Calu3 (cell line): ENCODE results near the gene GPATCH1. TPM values are rescaled to one million over a fixed set of nuclear protein-coding genes. Genes with fewer than 3 reads are reported as not detected.

Source experiments
- BruUV-seq: library from RNA; stranded (reverse); fragments of 400-500 nt; replicated peaks from 2 replicates; lab custom pipeline; 2021; lab: Mats Ljungman, UMichigan
- CTCF ChIA-PET: fragments of 300-600 bp; sonication (Branson Sonifier 250); formaldehyde crosslinking; loops from one replicate; lab custom pipeline; 2022; ENCODE audit warnings: antibody characterized with exemption; lab: Charles Lee
- DNase-seq: peaks from one replicate; pipeline ENCODE4 v3.0.0; 2022
- H3K27ac Mint-ChIP-seq: one replicate; pipeline ENCODE4 v1.8.0; 2022; ENCODE audit warnings: mixed read lengths; ENCODE audit not compliant: unreplicated experiment
- H3K27me3 Mint-ChIP-seq: one replicate; pipeline ENCODE4 v1.8.0; 2022; ENCODE audit warnings: mixed read lengths; ENCODE audit not compliant: unreplicated experiment
- H3K36me3 Mint-ChIP-seq: one replicate; pipeline ENCODE4 v1.8.0; 2022; ENCODE audit warnings: mild to moderate bottlenecking, moderate library complexity, mixed read lengths; ENCODE audit not compliant: insufficient read depth, unreplicated experiment
- H3K4me1 Mint-ChIP-seq: one replicate; pipeline ENCODE4 v1.8.0; 2022; ENCODE audit warnings: mild to moderate bottlenecking, low read depth, mixed read lengths; ENCODE audit not compliant: unreplicated experiment
- H3K4me3 Mint-ChIP-seq: one replicate; pipeline ENCODE4 v1.8.0; 2022; ENCODE audit warnings: mild to moderate bottlenecking, low read depth, moderate library complexity, mixed read lengths; ENCODE audit not compliant: unreplicated experiment
- H3K9me3 Mint-ChIP-seq: one replicate; pipeline ENCODE4 v1.8.0; 2022; ENCODE audit warnings: low read depth, mixed read lengths; ENCODE audit not compliant: unreplicated experiment
- intact Hi-C: fragments of 100-400 bp; cut with micrococcal nuclease; formaldehyde crosslinking; loops from one replicate; pipeline ENCODE4 v1.10.0; 2022; ENCODE audit not compliant: unreplicated experiment
- total RNA-seq: library from RNA; stranded (reverse); gene quantifications from 2 replicates; pipeline ENCODE4 v1.2.3, GENCODE V29; 2022
- TF ChIP-seq, protein P1 (sequence below): fragments of 200-600 bp; IDR thresholded peaks from one replicate; pipeline ENCODE4 v1.8.0; 2022; ENCODE audit warnings: antibody characterized with exemption; ENCODE audit not compliant: unreplicated experiment

GPATCH1 gene
- total RNA-seq, 1 experiment from 2014 or later, result 16.3 TPM

GRCh38 chr19:33134571-33135041 lies 53.6 kb downstream of the GPATCH1 start:
- no peak for DNase-seq
- intact Hi-C loops, result no loop called here
- no peak overlapping the region for H3K4me3 Mint-ChIP-seq
- BruUV-seq, result no TSS peak
- H3K27ac Mint-ChIP-seq, result no peak overlapping the region
- H3K4me1 Mint-ChIP-seq, result no peaks in the 10 kb centered on the region
- H3K27me3 Mint-ChIP-seq, result no peaks in the 10 kb centered on the region
- H3K36me3 Mint-ChIP-seq, result peaks cover 14% of the 10 kb centered on the region
- H3K9me3 Mint-ChIP-seq, result no peaks in the 10 kb centered on the region
- CTCF ChIA-PET, result interaction anchor here (0.5 to 0.6 kb wide), 3 partner anchors 262 to 749 kb away, joined by 3 read pairs; no protein-coding TSS in a partner anchor
- TF ChIP-seq, protein P1, sequence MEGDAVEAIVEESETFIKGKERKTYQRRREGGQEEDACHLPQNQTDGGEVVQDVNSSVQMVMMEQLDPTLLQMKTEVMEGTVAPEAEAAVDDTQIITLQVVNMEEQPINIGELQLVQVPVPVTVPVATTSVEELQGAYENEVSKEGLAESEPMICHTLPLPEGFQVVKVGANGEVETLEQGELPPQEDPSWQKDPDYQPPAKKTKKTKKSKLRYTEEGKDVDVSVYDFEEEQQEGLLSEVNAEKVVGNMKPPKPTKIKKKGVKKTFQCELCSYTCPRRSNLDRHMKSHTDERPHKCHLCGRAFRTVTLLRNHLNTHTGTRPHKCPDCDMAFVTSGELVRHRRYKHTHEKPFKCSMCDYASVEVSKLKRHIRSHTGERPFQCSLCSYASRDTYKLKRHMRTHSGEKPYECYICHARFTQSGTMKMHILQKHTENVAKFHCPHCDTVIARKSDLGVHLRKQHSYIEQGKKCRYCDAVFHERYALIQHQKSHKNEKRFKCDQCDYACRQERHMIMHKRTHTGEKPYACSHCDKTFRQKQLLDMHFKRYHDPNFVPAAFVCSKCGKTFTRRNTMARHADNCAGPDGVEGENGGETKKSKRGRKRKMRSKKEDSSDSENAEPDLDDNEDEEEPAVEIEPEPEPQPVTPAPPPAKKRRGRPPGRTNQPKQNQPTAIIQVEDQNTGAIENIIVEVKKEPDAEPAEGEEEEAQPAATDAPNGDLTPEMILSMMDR, result no peak

- BruUV-seq, result no TSS peak
- Mint-ChIP-seq H3K27ac (no peak overlapping the region), H3K36me3 (no peaks in the 10 kb centered on the region), H3K27me3 (peaks cover 16% of the 10 kb centered on the region), H3K4me1 (peaks cover 6% of the 10 kb centered on the region), H3K4me3 (no peak overlapping the region), H3K9me3 (no peaks in the 10 kb centered on the region)
- CTCF ChIA-PET, result interaction anchor here (0.6 kb wide), 1 partner anchor 47 kb away, joined by 4 read pairs; no protein-coding TSS in a partner anchor
- no peak for DNase-seq
- intact Hi-C loops, result no loop called here
- TF ChIP-seq, protein P1, result no peak
Measured at GRCh38 chr19:33139165-33139564, 58.2 kb downstream of the GPATCH1 start.

- TF ChIP-seq, protein P1, result peak; percentile 96
- Mint-ChIP-seq H3K27ac (no peak overlapping the region), H3K27me3 (peaks cover 48% of the 10 kb centered on the region), H3K36me3 (no peaks in the 10 kb centered on the region), H3K9me3 (no peaks in the 10 kb centered on the region), H3K4me1 (peaks cover 7% of the 10 kb centered on the region), H3K4me3 (peak overlapping the region; percentile 4)
- CTCF ChIA-PET, result interaction anchor here (1.1 to 1.7 kb wide), 3 partner anchors 33 to 263 kb away, joined by 3 to 11 read pairs (median 10); no protein-coding TSS in a partner anchor
- no TSS peak for BruUV-seq
- DNase-seq, result peak; percentile 71
- intact Hi-C loops, result loop anchor here (1.0 to 10.0 kb wide), 3 partner anchors 40 to 261 kb away; no protein-coding TSS in a partner anchor
Measured at GRCh38 chr19:33143897-33144405, 63.0 kb downstream of the GPATCH1 start.

- intact Hi-C loops, result loop anchor here (10.0 kb wide), 1 partner anchor 259 kb away; no protein-coding TSS in a partner anchor
- no peaks in the 10 kb centered on the region for H3K9me3 Mint-ChIP-seq
- H3K27me3 Mint-ChIP-seq, result peaks cover 48% of the 10 kb centered on the region
- H3K4me3 Mint-ChIP-seq, result no peak overlapping the region
- TF ChIP-seq, protein P1, result no peak
- CTCF ChIA-PET, result interaction anchor here (0.7 kb wide), 1 partner anchor 49 kb away, joined by 3 read pairs; no protein-coding TSS in a partner anchor
- H3K36me3 Mint-ChIP-seq, result no peaks in the 10 kb centered on the region
- peaks cover 7% of the 10 kb centered on the region for H3K4me1 Mint-ChIP-seq
- no TSS peak for BruUV-seq
- no peak overlapping the region for H3K27ac Mint-ChIP-seq
- DNase-seq, result no peak
Measured at GRCh38 chr19:33146209-33146608, 65.2 kb downstream of the GPATCH1 start.
